ENCODE results near the gene DCAF8.

- TF ChIP-seq CTCF (IDR thresholded peaks at IDR 0.05): no peak
- TF ChIP-seq ZFX (IDR thresholded peaks at IDR 0.05; ENCODE audit: borderline replicate concordance): no peak
Observed at GRCh38 chr1:160261556-160261892, 825 bp downstream of the DCAF8 start.
